Gastrocnemius medialis (tissue), 4 donors: ENCODE results near the gene TADA2A. TPM values are rescaled to one million over a fixed set of nuclear protein-coding genes. Genes with fewer than 3 reads are reported as not detected.

ENCODE experiments used
- ATAC-seq, 2 donors: fragments of 150-250 bp; one replicate each; pipeline ENCODE4 v1.9.1; 2016
- DNase-seq, 2 donors: peaks; one replicate each; pipeline ENCODE4 v3.0.0-alpha.2; 2019
- H3K27ac ChIP-seq, 4 donors: fragments of 200-600 bp; sonication (generic); 1 replicate in 1 of 4; 2 replicates in 3 of 4; pipeline ENCODE4 v1.5.1; 2016 to 2018; ENCODE audit warnings: mild to moderate bottlenecking in 2 of 4, moderate library complexity in 1 of 4
- H3K27me3 ChIP-seq, 3 donors: fragments of 200-600 bp; sonication (generic) in 2 of 3; 1 replicate in 1 of 3; 2 replicates in 2 of 3; pipeline versions ENCODE4 v1.5.1 to v1.6.0; 2016 to 2019; ENCODE audit warnings: mild to moderate bottlenecking in 1 of 3, moderate library complexity in 1 of 3
- H3K36me3 ChIP-seq, 2 donors: fragments of 200-600 bp; sonication (generic) in 1 of 2; one replicate each; pipeline ENCODE4 v1.5.1; 2017 to 2018
- H3K4me1 ChIP-seq, 2 donors: fragments of 200-600 bp; sonication (generic) in 1 of 2; one replicate each; pipeline ENCODE4 v1.5.1; 2016 to 2017; ENCODE audit warnings: mild to moderate bottlenecking in 2 of 2
- H3K4me3 ChIP-seq, 4 donors: fragments of 200-600 bp; sonication (generic) in 3 of 4; 1 replicate in 1 of 4; 2 replicates in 3 of 4; pipeline ENCODE4 v1.5.1; 2016 to 2019; ENCODE audit warnings: mild to moderate bottlenecking in 2 of 4
- H3K9me3 ChIP-seq, 3 donors: fragments of 200-600 bp; sonication (generic) in 2 of 3; 1 replicate in 1 of 3; 2 replicates in 2 of 3; pipeline ENCODE4 v1.5.1; 2016 to 2019
- POLR2A ChIP-seq, 2 donors: fragments of 450-650 bp; IDR thresholded peaks; one replicate each; pipeline ENCODE4 v1.6.1; 2017; ENCODE audit warnings: antibody characterized with exemption in 2 of 2, mild to moderate bottlenecking in 2 of 2, moderate library complexity in 2 of 2
- in situ Hi-C, 4 donors: fragments of 200-750 bp; cut with MboI; loops; one replicate each; pipeline versions ENCODE4 v1.15.0 to v1.8.0; 2017; ENCODE audit warnings: low sequenced_read_pairs in 4 of 4
- intact Hi-C: fragments of 100-400 bp; cut with DNase I; formaldehyde crosslinking; loops from one replicate; pipeline ENCODE4 v1.15.1; 2023; ENCODE audit warnings: low total_unique reads
- total RNA-seq, 4 donors: library from RNA; depleted of rRNA; stranded (reverse); fragments of >200 nt; gene quantifications; one replicate each; pipeline versions ENCODE4 v1.1.0 to v1.2.3, GENCODE V29; 2016
- TF ChIP-seq, protein P1 (sequence below), 5 experiments: fragments of 450-650 bp in 3 of 5; fragments of 200-600 bp in 2 of 5; sonication (generic) in 2 of 5; IDR thresholded peaks in 4 of 5; conservative IDR thresholded peaks in 1 of 5; 1 replicate in 4 of 5; 2 replicates in 1 of 5; pipeline ENCODE4 v1.5.1; 2016 to 2019; ENCODE audit warnings: antibody characterized with exemption in 5 of 5, mild to moderate bottlenecking in 3 of 5, moderate library complexity in 3 of 5

Gene TADA2A
- total RNA-seq, 4 donors from 2014 or later: 9.7 to 18.4 (median 14.8) TPM

DNA sequence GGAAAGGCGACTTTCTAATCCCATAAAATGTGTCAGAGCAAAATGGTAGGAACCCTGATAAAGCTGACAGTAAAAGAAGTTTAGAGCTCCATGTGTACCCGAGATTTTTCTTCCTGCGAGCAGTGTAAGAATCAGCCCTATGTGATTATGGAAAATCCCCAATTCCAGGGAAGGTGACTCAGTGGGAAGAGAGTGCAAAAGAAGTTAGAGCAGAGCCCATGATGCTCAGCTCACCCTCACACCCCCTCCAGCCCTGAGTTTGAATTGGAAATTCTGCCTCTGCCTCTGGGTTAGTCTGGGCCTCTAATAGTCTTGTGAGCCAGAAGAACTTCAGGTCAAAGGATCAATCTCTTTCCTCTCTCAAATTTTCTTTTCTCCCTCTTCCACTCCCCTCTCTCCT is 18.4 kb upstream of the TADA2A start:
- in situ Hi-C loops: no loop called here
- no peak overlapping the region for H3K4me3 ChIP-seq
- H3K4me1 ChIP-seq: peaks cover 0 to 4% of the 10 kb centered on the region in 2 donors
- no peaks in the 10 kb centered on the region for H3K27me3 ChIP-seq
- no peaks in the 10 kb centered on the region for H3K9me3 ChIP-seq
- DNase-seq (no peak), ATAC-seq (no peak)
- intact Hi-C loops: no loop called here
- no peaks in the 10 kb centered on the region for H3K36me3 ChIP-seq
- H3K27ac ChIP-seq: no peak overlapping the region
- TF ChIP-seq, protein P1, sequence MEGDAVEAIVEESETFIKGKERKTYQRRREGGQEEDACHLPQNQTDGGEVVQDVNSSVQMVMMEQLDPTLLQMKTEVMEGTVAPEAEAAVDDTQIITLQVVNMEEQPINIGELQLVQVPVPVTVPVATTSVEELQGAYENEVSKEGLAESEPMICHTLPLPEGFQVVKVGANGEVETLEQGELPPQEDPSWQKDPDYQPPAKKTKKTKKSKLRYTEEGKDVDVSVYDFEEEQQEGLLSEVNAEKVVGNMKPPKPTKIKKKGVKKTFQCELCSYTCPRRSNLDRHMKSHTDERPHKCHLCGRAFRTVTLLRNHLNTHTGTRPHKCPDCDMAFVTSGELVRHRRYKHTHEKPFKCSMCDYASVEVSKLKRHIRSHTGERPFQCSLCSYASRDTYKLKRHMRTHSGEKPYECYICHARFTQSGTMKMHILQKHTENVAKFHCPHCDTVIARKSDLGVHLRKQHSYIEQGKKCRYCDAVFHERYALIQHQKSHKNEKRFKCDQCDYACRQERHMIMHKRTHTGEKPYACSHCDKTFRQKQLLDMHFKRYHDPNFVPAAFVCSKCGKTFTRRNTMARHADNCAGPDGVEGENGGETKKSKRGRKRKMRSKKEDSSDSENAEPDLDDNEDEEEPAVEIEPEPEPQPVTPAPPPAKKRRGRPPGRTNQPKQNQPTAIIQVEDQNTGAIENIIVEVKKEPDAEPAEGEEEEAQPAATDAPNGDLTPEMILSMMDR (IDR thresholded peaks at IDR 0.05 in 4 of 5, conservative IDR thresholded peaks at IDR 0.05 in 1 of 5): no peak
- TF ChIP-seq POLR2A (IDR thresholded peaks at IDR 0.05): no peak

DNA sequence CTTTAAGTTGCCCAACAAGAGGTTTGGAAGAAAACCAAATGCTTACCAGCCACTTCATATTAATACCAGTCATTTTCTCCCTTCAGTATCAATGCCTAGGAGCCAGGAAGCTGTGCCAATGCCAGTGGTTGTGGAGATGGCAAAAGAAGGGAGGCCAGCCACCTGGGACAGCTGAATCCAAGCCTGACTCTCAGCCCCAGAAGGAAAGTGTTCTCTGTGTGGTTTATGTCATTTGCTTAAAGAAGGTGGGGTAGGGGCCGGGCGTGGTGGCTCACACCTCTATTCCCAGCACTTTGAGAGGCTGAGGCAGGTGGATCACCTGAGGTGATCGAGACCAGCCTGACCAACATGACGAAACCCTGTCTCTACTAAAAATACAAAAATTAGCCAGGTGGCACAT is 17.5 kb upstream of the TADA2A start:
- DNase-seq (no peak), ATAC-seq (no peak)
- peaks cover 0 to 4% of the 10 kb centered on the region in 2 donors for H3K4me1 ChIP-seq
- TF ChIP-seq POLR2A (IDR thresholded peaks at IDR 0.05): no peak
- TF ChIP-seq, protein P1 (IDR thresholded peaks at IDR 0.05 in 4 of 5, conservative IDR thresholded peaks at IDR 0.05 in 1 of 5): no peak
- H3K4me3 ChIP-seq: no peak overlapping the region
- intact Hi-C loops (no loop called here), in situ Hi-C loops (no loop called here)
- H3K36me3 ChIP-seq: no peaks in the 10 kb centered on the region
- H3K27ac ChIP-seq: no peak overlapping the region
- no peaks in the 10 kb centered on the region for H3K27me3 ChIP-seq
- no peaks in the 10 kb centered on the region for H3K9me3 ChIP-seq

DNA sequence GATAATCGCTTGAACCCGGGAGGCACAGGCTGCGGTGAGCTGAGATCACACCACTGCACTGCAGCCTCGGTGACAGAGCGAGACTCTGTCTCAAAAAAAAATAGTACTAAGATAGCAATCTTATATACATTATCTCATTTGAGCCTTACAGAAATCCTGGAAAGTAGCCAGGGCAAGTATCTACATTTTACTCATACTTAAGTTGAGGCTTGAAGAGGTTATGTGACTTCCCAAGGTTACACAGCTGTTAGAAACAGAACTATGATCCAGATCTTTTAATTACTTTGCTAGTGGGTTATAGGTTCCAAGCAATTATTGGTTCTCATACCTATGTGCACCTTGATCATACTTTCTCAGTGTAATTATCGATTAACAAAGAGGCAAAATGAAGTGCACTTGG is 15.5 kb upstream of the TADA2A start:
- in situ Hi-C loops (no loop called here), intact Hi-C loops (no loop called here)
- Histone ChIP-seq H3K4me1 (peaks cover 0 to 4% of the 10 kb centered on the region in 2 donors), H3K4me3 (no peak overlapping the region), H3K9me3 (no peaks in the 10 kb centered on the region), H3K27me3 (no peaks in the 10 kb centered on the region), H3K36me3 (no peaks in the 10 kb centered on the region), H3K27ac (no peak overlapping the region)
- no peak for TF ChIP-seq POLR2A (IDR thresholded peaks at IDR 0.05)
- TF ChIP-seq, protein P1 (IDR thresholded peaks at IDR 0.05 in 4 of 5, conservative IDR thresholded peaks at IDR 0.05 in 1 of 5): no peak
- DNase-seq: no peak
- ATAC-seq: no peak

DNA sequence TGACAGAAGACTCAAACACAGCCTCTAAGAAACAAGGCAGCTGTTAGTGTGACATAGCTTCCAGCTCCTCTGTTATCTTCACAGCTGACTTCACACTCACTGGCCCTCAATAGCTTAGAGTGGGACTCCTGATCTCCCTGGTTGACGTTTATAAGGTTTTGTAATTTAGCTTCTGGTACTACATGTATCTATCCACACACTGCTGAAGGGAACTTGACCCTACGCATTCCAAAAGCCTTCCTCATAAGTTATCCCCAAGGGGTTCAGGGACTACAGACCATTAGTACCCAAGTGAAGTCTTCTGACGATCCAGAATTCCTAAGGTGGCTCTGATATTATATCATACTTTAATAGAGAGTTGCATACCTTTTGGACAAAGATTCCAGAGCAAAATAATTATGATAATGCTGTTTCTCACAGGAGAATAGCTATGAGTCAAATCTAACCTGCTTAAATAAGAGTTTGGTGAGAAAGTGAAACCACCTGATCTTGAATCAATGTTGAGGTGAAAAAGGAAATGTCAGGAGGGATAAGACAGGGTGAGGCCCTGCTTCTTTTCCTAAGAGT is 14.6 kb upstream of the TADA2A start:
- Histone ChIP-seq H3K27ac (peak overlapping the region in 1 of 4 donors; percentile 55), H3K4me3 (no peak overlapping the region), H3K36me3 (no peaks in the 10 kb centered on the region), H3K4me1 (peaks cover 0 to 4% of the 10 kb centered on the region in 2 donors), H3K9me3 (no peaks in the 10 kb centered on the region), H3K27me3 (no peaks in the 10 kb centered on the region)
- TF ChIP-seq POLR2A (IDR thresholded peaks at IDR 0.05): no peak
- TF ChIP-seq, protein P1 (IDR thresholded peaks at IDR 0.05 in 4 of 5, conservative IDR thresholded peaks at IDR 0.05 in 1 of 5): no peak
- DNase-seq: no peak
- in situ Hi-C loops (no loop called here), intact Hi-C loops (no loop called here)
- ATAC-seq: peak; percentile 62 to 65

DNA sequence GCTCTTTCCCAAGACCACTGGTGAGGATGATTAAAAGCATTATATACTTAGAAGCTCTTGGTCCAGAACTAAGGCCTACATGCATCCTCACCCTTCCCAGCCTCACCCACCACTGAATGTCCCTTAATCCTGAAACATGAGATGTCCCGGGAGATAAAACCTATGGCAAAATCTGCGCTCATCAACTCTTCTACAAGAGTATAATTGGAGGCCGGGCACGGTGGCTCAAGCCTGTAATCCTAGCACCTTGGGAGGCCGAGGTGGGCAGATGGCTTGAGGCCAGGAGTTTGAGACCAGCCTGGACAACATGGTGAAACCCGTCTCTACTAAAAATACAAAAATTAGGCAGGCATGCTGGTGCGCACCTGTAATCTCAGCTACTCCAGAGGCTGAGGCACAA is 13.3 kb upstream of the TADA2A start:
- no peaks in the 10 kb centered on the region for H3K9me3 ChIP-seq
- in situ Hi-C loops: no loop called here
- H3K27me3 ChIP-seq: no peaks in the 10 kb centered on the region
- no peak overlapping the region for H3K4me3 ChIP-seq
- no peak for TF ChIP-seq POLR2A (IDR thresholded peaks at IDR 0.05)
- TF ChIP-seq, protein P1 (IDR thresholded peaks at IDR 0.05 in 4 of 5, conservative IDR thresholded peaks at IDR 0.05 in 1 of 5): no peak
- ATAC-seq (no peak), DNase-seq (no peak)
- H3K36me3 ChIP-seq: no peaks in the 10 kb centered on the region
- no peak overlapping the region for H3K27ac ChIP-seq
- peaks cover 3 to 4% of the 10 kb centered on the region in 2 donors for H3K4me1 ChIP-seq
- intact Hi-C loops: no loop called here
